OCI-LY3 (cell line): ENCODE measurements around the gene ATP13A2.

Source experiments
- CTCF ChIP-seq: fragments of 200-600, 300-600 bp; sonication (generic); IDR thresholded peaks from 2 replicates; pipeline ENCODE4 v1.5.1; 2014; ENCODE audit warnings: antibody characterized with exemption, low read length, low read depth
- EZH2phosphoT487 ChIP-seq: fragments of 200-600 bp; shearing (Covaris generic); IDR thresholded peaks from 2 replicates; pipeline ENCODE4 v1.6.1; 2018; ENCODE audit warnings: antibody characterized with exemption, mixed run types, low read depth

DNA sequence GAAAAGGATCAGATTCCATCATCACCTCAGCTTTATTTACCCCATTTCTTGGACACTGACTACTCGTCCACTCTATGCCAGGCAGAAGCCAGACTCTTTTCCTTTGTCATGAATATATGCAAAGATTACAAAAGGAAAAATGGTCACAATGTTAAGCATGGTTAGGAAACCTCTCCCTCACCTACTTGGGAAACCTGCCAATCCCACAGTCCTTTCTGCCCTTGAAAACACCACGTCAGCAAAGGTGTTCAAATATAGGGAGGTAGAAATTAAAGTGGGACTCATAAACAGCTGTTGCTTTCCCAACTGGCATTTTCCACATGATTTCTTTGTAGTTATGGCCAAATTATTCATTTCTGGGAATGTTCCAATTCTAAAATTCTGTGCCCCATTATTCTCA, 16.2 kb upstream of the ATP13A2 start:
- no peak for TF ChIP-seq CTCF
- no peak for TF ChIP-seq EZH2phosphoT487
